Measurements from ENCODE around the gene PLCH1.

PLCH1 gene

DNA sequence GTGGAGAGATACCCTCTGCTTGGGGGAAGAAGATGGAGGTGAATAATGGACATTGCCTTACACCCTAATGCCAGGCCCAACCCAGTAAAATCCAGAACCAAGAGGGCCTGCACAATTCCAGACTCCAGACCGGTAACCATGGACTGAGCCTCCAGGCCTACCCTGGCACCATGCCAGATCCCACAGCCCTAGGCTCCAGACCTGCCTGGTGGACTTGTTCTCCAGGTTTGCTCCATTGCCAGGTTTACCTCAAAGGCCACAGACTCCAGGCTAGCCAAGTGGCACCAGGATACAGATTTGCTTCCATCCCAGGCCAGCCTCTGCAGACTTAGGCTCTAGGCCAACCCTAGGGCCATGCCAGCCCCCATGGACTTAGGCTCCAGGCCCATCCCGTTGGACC, 14.0 kb downstream of the PLCH1 start:
- Histone ChIP-seq H3K36me3 (no peaks in the 10 kb centered on the region), H3K27me3 (no peaks in the 10 kb centered on the region), H3K27ac (no peak overlapping the region), H3K4me1 (ENCODE audit: control insufficient read depth in 1 of 2, insufficient read depth in 1 of 2, low read depth in 1 of 2, low read length in 1 of 2) (no peaks in the 10 kb centered on the region), H3K9me3 (no peaks in the 10 kb centered on the region), H3K4me3 (ENCODE audit: low read depth in 1 of 2, low read length in 1 of 2) (no peak overlapping the region)
- TF ChIP-seq, protein P1, sequence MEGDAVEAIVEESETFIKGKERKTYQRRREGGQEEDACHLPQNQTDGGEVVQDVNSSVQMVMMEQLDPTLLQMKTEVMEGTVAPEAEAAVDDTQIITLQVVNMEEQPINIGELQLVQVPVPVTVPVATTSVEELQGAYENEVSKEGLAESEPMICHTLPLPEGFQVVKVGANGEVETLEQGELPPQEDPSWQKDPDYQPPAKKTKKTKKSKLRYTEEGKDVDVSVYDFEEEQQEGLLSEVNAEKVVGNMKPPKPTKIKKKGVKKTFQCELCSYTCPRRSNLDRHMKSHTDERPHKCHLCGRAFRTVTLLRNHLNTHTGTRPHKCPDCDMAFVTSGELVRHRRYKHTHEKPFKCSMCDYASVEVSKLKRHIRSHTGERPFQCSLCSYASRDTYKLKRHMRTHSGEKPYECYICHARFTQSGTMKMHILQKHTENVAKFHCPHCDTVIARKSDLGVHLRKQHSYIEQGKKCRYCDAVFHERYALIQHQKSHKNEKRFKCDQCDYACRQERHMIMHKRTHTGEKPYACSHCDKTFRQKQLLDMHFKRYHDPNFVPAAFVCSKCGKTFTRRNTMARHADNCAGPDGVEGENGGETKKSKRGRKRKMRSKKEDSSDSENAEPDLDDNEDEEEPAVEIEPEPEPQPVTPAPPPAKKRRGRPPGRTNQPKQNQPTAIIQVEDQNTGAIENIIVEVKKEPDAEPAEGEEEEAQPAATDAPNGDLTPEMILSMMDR (IDR thresholded peaks at IDR 0.05), result no peak

DNA sequence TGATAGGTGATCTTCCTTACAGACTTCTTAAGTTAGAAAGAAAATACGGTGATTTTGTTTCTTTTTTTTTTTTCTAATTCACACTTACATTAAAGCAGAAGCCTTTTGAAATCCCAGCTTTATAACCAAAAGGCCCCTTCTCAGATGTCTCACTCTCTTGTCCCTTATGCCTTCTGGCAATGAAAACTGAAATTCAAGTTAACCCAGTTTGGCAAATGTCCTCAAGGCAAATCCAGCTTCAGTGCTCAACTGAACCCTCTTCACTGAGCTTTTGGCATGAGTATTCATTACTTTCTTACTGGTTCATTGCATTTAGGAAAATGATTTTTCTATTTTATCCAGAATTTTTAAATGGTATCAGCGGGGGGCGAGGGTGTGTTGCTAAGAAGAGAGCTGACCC, 17.0 kb downstream of the PLCH1 start:
- Histone ChIP-seq H3K9me3 (no peaks in the 10 kb centered on the region), H3K27me3 (no peaks in the 10 kb centered on the region), H3K27ac (no peak overlapping the region), H3K4me3 (ENCODE audit: low read depth in 1 of 2, low read length in 1 of 2) (no peak overlapping the region), H3K4me1 (ENCODE audit: control insufficient read depth in 1 of 2, insufficient read depth in 1 of 2, low read depth in 1 of 2, low read length in 1 of 2) (no peaks in the 10 kb centered on the region), H3K36me3 (no peaks in the 10 kb centered on the region)
- TF ChIP-seq, protein P1 (IDR thresholded peaks at IDR 0.05), result no peak

DNA sequence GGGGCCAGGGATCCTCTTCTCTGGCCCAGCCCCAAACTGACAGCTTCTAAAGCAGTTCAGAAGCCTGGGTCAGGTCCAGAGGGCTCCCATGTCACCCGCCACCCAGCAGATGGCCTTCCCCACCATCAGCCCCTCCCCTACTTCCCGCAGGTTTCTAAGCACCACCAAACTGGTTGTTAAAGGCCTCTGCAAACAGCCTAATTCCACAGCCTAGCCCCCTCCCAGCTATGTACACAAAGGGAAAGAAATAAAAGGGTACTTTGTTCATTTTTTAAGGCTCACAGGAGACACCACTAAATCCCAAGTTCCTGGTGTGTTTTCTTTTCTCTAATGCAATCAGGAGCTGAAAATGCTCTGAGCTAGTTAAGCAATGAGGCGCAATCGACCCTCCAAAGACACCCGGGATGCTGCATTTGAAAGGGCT, 30.6 kb downstream of the PLCH1 start:
- Histone ChIP-seq H3K4me1 (ENCODE audit: control insufficient read depth in 1 of 2, insufficient read depth in 1 of 2, low read depth in 1 of 2, low read length in 1 of 2) (no peaks in the 10 kb centered on the region), H3K9me3 (no peaks in the 10 kb centered on the region), H3K36me3 (no peaks in the 10 kb centered on the region), H3K4me3 (ENCODE audit: low read depth in 1 of 2, low read length in 1 of 2) (no peak overlapping the region), H3K27ac (no peak overlapping the region), H3K27me3 (no peaks in the 10 kb centered on the region)
- TF ChIP-seq, protein P1 (IDR thresholded peaks at IDR 0.05), result no peak

DNA sequence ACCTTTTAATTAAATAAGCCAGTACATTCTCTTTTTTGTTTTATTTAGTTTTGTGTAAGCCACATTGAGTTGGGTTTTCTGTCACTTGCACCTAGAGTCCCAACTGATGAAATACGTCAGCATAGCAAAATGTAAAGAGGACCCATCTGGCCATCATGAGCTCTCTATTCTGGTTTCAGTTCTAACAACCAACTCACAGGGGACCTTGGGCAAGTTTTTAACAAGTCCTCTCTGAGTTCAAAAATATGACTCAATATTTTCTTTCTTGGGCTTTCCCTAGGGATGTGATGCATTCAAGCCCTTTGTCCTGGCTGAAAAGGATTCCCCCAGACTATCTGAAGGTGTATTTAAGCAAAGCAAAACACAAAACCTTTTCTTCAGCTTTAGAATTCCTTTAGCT, 32.9 kb downstream of the PLCH1 start:
- Histone ChIP-seq H3K27me3 (no peaks in the 10 kb centered on the region), H3K4me3 (ENCODE audit: low read depth in 1 of 2, low read length in 1 of 2) (no peak overlapping the region), H3K4me1 (ENCODE audit: control insufficient read depth in 1 of 2, insufficient read depth in 1 of 2, low read depth in 1 of 2, low read length in 1 of 2) (no peaks in the 10 kb centered on the region), H3K36me3 (no peaks in the 10 kb centered on the region), H3K27ac (no peak overlapping the region), H3K9me3 (no peaks in the 10 kb centered on the region)
- TF ChIP-seq, protein P1 (IDR thresholded peaks at IDR 0.05), result no peak

DNA sequence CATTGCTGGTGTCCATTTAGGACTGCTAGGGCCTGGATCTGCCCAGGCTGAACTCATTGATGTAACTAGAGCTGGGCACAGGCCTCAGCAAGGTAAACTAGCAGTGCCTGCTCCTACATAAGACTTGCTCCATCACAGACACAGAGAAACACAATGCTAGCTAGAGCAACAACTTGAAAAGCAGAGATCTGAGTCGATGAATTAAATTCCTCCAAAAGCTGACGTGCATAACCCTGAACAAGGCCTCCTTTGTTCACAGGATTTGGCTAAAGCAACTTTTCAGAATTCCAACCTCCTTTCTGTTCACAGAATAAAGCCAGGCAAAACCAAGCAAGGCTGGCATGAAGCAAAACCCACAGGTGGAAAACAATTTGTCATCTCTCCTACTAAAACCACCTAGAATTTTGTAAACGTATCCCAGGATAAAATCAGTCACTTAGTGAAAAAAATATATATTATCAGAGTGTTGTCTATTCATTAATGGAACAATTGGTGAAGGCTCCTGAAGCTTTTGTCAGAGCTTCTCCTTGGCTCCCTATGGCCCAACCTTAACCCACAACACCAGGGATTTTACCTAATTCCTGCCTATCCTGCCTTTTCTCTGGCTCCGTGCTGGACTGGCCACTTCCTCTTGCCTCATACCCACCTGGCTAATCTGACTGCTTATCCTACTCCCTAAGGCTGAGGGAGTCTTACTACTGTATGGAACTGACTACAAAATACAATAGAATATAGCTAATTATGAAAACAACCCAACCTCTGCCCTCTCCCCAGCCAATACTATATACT, 39.9 kb downstream of the PLCH1 start:
- Histone ChIP-seq H3K4me3 (ENCODE audit: low read depth in 1 of 2, low read length in 1 of 2) (no peak overlapping the region), H3K4me1 (ENCODE audit: control insufficient read depth in 1 of 2, insufficient read depth in 1 of 2, low read depth in 1 of 2, low read length in 1 of 2) (no peaks in the 10 kb centered on the region), H3K27ac (no peak overlapping the region), H3K36me3 (no peaks in the 10 kb centered on the region), H3K27me3 (no peaks in the 10 kb centered on the region), H3K9me3 (no peaks in the 10 kb centered on the region)
- TF ChIP-seq, protein P1 (IDR thresholded peaks at IDR 0.05), result no peak

Data from neutrophil (primary cell).